Activated naive CD4-positive, alpha-beta T cell treated with anti-CD3 and anti-CD28 coated beads, Interleukin-2, amount 50 U/mL, for 16 hours (primary cell): ENCODE results near the gene DDX18.
"Not testable (repeated sequence)": the region's sequence is repeated elsewhere in the genome, so short reads cannot be mapped to it uniquely, and the experiment has no call there.

Experiments
- DNase-seq: peaks from one replicate; pipeline ENCODE4 v3.0.0-alpha.2; 2020

DDX18 gene

DNA sequence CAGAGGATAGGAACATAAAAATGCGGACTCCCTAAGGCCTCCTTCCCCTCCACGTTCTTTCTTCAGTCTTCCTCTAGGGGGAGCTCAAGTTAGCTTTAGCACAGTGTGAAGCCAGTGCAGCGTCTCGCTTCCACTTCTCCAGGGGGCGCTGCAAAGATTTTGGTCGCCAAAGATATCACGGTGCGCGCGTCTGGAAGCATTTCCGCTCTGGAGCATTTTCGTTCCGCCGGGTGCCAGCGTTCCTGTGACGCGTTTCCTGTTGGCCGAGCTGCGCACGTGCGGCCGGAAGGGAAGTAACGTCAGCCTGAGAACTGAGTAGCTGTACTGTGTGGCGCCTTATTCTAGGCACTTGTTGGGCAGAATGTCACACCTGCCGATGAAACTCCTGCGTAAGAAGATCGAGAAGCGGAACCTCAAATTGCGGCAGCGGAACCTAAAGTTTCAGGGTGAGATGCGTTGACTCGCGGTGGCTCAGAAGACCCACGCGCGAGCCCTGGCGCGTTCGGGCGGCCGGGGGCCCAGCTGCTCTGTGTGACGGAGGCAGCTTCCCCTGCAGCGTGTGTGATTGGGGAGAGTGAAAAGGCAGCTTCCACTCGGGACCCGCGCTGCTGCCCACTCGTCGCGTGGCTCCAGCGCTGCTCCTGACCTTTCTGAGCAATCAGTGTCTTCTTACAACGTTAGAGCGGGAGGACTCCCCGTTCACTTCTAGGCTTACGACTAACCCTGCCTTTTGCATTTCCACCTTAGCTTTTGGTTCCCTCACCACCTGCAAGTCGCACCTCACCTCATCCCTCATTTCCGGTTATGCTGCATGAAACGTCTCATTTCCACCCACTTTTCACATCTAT, at the start of gene DDX18:
Gene DDX18 (plus strand): TSS at position 275 of the 848 bp plus-strand sequence. CDS start 87 bp downstream, at position 362.
- peak; percentile 97 for DNase-seq

DNA sequence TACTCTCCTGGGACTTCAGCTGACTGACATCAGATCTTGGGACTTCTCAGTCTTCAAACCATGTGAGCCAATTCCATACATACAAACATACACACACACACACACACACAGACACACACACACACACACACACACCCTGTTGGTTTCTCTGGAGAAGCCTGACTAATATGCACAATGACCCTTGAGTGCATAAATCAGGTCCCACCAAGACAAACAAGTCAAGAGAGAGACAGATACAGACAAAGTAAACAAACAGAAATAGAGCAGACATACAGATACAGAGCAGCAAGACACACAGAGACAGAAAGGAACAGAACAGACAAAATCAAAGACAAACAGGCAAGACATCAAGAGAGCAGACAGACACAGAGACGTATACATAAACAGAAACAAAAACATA, 43.8 kb upstream of the DDX18 start:
- no peak for DNase-seq

DNA sequence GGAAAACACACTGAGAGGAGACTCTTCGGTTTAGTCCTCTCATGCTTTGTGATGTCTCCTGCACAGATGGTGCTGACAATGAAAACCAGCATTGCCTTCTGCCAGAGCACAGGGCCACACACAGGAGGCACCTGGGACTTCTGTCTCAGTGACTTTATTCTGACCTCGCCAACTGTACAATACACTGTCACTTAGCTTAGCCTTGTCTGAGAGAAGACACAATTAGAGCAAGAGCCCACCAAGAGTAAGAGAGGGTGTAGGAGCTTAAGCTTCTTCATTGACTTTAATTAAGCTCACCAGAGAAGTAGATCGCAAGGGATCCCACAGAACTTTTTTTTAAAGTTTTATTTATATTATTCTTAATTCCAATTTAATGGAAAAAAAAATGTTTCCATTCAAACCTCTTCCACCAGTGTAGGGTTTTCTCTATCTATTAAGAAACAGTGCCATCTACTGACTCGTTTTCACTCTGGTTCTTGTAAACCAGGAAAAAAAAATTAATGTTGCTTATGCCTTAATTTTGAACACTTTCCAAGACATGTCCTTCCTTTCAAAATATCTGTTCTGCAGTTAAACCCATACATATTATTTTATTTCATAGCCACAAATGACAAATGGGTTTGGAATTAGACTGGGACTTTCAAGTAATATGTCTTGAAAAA, 42.4 kb upstream of the DDX18 start:
- no peak for DNase-seq

DNA sequence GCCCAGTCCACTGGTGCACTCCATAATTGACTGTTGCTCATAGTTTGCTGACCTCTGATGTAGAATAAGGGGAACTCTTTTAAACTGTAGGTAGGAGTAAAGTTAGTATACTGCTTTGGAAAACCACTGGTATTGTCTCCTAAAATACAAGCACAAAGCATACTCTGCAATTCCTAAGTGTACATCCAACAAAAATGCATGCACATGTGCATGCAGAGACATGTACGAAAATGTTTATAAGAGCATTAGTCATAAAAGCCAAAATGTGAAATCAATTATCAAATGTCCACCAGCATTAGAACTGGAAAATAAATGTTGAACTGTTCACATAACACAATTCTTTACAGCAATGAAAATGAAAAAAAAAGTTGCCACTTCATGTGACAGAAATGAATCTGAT, 39.8 kb upstream of the DDX18 start:
- DNase-seq, result no peak

DNA sequence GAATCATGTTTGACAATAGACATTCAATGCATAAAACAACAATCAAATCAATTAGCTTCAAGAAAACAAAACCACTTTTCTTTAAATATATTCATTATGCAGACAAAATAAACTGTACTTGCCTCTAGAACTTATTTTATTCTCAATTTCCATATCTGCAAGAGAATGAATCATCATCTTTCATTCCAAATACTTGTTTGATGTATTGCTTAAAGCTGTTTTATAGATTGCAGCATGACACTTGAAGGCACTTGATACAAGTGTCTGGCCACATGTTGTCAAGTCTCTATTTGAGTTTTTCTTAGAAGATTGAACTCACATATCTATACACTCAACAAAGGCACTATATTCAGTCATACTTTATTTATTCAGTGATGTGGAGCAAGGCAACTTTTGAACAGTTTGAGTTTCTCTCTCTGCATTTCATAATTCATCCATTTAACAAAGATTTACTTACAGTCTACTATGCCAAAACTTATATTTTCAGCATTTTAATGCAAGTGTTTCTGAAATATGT, 38.7 kb upstream of the DDX18 start:
- DNase-seq, result no peak

DNA sequence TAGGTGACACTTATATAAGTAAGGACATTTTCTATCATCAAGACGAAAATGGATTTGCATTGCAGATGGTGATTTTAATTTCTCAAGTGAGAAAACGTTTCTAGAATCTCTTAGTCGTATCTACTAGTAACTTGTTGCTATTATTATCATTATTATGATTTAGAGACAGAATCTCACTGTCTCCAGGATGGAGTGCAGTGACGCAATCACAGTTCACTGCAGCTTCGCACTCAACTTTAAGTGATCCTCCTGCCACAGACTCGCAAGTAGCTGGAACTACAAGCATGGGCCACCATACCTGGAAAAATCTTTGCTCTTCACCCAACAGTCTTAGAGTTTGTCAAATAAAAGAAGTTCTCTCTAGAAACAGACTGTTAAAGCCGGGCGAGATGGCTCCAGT, 37.6 kb upstream of the DDX18 start:
- DNase-seq, result no peak

DNA sequence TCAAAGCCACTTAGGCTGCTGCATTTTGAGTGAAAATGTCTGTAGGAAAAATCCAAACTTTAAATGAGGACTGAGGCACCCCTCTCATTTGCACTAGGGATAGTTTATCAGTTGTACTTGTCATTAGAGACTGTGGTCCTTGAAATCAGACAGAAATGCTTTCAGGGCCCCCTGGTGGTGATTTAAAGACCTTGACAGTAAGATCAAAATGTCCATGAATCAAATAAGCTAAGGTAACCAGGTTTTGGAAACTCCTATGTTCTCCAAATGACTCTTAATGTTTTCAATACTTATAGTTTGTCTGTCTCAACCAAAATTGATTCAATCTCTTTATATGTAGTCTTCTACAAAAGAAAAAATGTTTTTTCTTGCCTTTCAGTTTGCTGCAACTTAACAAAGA, 28.8 kb upstream of the DDX18 start:
- DNase-seq, result peak; percentile 17

DNA sequence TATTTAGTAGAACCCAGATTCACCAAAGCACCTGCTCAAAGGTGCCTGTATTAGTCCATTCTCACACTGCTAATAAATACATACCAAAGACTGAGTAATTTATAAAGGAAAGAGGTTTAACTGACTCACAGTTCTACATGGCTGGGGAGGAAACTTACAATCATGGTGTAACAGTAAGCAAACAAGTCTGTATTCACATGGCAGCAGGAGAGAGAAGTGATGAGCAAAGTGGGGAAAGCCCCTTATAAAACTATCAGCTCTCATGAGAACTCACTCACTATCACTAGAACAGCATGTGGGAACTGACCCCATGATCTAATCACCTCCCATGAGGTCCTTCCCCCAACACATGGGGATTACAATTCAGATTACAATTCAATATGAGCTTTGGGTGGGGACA, 28.0 kb upstream of the DDX18 start:
- DNase-seq, result no peak

DNA sequence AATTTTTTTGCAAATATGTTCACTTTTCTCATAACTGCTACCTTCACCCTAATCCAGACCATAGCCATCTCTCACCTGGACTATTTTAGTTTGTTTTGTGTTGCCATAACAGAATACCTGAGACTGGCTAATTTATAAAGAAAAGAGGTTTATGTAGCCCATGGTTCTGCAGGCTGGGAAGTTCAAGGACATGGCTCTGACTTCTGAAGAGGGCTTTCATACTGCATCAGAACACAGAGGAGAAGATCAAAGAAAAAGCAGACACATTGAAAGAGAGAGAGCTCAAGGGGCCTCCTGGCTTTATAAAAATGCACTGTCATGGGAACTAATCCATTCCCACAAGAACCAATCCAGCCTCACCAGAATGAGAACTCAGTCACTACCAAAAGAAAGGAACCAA, 25.0 kb upstream of the DDX18 start:
- DNase-seq, result no peak

DNA sequence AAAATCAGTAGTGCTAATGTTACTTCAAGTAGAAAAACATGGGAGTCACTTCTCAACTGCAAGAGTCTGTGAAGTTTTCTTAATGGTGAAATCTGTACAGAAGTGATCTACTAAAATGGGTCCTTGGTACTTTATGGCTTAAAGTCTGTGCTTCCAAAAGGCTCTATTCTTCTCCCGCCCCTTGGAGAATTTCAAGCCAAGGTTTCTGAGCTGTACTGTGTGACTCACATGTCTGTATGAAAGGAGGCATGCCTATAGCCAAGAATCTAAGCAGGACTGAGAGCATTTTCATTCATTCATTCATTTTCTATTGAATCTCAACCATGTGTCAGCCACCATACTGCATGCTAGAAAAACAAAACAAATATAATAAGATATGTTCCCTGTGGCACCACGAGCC, 19.8 kb upstream of the DDX18 start:
- DNase-seq, result no peak

DNA sequence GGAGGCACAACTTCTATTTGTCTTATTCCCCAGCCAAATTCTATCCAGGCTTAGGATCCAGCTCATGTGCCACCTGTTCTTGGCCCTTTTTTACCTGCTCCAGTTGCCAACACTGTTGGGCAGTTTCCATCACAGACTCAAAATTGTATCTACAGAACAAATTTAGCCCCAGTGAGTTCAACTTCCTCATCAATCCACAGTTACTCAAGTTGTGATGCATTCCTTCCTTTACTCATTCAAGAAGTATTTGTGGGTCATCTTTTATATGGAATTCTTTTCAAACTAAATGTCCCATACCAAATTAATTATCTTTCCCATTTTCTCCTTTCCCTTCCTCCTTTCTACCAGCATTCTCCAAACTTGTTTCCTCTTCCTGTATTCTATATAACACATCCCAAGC, 12.7 kb upstream of the DDX18 start:
- no peak for DNase-seq

DNA sequence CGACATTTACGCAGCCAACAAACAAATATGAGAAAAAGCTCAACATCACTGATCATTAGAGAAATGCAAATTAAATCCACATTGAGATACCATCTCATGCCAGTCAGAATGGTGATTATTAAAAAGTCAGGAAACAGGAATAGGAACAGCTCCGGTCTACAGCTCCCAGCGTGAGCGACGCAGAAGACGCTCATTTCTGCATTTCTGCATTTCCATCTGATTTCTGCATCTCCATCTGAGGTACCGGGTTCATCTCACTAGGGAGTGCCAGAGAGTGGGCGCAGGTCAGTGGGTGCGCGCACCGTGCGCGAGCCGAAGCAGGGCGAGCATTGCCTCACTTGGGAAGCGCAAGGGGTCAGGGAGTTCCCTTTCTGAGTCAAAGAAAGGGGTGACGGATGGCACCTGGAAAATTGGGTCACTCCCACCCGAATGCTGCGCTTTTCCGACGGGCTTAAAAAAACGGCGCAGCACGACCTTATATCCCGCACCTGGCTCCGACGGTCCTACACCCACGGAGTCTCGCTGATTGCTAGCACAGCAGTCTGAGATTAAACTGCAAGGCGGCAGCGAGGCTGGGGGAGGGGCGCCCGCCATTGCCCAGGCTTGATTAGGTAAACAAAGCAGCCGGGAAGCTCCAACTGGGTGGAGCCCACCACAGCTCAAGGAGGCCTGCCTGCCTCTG, 10.7 kb upstream of the DDX18 start:
- peak; percentile 16 for DNase-seq

DNA sequence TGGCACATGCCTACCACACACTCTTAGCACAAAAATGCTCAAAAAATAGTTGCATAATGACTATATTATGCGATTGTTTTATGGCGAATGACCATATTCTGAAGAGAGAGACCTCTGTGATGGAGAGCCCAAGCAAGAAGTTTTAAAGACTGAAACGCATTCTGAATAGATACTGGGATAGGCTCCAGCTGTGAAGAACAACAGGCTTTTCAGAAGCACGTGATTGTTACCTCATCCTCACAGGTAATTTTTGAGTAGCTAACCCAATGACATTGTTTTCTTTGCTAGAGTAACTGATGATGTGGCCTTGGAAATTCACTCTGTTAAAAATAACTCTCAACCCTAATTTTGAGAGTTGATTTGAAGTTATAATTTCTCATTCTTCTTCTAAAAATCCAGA, 2.0 kb upstream of the DDX18 start:
- no peak for DNase-seq

DNA sequence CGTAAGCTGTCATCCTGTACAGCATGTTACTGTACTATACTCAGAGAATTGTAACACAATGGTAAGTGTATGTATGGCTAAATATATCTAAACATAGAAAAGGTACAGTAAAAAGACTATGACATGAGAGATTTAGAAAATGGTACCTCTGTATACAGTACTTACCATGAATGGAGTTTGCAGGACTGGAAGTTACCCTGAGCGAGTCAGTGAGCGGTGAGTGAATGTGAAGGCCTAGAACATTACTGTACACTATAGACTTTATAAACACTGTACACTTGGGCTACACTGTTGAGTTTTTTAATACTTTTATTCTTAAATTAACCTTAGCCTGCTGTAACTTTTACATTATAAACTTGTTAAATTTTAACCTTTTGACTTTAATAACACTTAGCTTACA, 1.5 kb downstream of the DDX18 start:
- no peak for DNase-seq

DNA sequence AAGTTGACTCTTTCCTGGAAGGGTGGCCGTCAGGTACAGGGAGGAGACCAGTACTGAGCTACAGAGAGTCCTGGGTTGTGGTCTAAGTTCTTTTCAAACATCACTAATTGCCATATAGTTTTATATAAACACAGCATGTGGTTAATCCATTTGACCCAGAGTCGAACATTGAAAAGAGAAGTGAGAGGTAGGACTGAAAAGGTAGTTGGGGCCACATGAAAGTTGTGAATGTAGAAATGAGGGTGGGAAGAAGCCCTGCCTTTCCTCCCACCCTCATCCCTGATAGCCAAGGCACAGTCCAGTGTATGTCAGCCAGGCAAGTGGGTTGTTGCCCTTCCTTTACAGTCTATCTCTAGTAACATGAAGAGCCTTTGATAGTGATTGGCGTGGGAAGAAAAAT, 4.4 kb downstream of the DDX18 start:
- DNase-seq, result no peak

DNA sequence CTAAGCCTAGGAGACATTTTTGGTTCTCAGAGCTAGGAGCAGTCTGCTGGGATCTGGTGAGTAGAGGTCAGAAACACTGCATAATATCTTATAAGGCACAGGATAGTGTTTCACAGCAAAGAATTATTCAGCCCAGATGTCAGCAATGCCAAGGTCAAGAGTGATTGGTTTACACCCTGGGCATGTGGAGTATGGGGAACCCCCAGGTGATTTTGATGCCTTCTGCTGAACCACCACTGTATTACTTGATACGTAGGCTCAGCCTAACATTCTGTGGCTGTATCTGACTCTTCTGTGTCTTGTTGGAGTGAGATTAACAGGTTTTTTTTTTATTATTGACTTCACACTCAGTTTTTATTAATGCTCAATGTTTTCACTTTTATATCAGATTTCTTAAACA, 6.0 kb downstream of the DDX18 start:
- DNase-seq, result no peak

DNA sequence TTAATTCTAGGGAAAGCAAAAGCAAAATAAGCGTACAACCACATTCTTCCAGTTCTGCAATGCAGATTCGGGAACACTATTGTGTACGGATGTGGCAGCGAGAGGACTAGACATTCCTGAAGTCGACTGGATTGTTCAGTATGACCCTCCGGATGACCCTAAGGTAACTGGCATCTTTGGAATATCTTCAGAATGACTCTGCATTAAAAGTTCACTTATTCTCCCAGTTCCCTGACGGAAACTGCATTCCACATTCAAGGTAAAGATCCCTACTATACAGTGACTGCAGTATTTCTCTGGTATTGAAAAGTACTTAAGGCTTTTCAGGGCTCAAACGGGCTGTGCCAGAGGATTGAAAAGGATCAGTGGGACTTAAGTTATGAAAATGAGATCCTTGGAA, 10.9 kb downstream of the DDX18 start:
- no peak for DNase-seq

DNA sequence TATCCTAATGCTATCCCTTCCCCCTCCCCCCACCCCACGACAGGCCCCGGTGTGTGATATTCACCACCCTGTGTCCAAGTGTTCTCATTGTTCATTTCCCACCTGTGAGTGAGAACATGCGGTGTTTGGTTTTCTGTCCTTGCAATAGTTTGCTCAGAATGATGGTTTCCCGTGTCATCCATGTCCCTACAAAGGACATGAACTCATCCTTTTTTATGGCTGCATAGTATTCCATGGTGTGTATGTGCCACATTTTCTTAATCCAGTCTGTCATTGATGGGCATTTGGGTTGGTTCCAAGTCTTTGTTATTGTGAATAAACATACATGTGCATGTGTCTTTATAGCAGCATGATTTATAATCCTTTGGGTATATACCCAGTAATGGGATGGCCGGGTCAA, 13.0 kb downstream of the DDX18 start:
- not testable (repeated sequence) for DNase-seq

DNA sequence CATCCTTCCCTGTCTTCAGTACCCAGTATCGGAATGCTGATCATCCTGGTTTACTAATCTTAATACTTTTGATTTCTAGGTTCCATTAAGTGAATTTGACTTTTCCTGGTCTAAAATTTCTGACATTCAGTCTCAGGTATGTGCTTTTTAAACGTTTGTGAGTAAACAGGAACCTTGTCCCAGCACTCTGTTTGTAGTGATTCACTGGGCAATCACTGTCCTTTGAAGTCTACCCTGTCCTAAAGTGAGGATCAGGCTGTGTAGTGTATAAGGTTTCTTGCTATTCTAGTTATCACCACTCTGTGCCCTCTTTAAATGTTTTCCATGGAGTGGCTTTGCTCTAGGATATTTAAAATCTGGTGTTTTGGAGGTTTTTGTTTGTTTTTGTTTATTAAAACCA, 14.4 kb downstream of the DDX18 start:
- DNase-seq, result no peak

DNA sequence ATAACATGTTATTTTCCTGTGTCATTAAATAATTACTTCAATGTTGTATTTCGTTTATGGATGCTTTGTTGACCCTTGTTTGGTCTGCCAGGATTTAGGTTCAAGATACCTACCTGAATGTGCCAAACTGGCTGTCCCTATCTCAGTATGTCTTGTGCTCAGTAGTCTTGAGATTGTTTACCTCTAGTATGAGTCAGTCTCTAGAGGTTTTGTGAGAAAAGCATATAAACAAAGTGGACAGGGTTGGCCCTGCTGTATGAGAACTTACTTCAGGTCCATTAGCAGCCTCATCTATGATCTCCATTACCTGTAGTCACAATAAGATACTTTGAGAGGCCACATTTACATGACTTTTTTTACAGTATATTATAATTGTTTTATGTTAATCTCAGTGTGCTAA, 17.8 kb downstream of the DDX18 start:
- DNase-seq, result no peak

DNA sequence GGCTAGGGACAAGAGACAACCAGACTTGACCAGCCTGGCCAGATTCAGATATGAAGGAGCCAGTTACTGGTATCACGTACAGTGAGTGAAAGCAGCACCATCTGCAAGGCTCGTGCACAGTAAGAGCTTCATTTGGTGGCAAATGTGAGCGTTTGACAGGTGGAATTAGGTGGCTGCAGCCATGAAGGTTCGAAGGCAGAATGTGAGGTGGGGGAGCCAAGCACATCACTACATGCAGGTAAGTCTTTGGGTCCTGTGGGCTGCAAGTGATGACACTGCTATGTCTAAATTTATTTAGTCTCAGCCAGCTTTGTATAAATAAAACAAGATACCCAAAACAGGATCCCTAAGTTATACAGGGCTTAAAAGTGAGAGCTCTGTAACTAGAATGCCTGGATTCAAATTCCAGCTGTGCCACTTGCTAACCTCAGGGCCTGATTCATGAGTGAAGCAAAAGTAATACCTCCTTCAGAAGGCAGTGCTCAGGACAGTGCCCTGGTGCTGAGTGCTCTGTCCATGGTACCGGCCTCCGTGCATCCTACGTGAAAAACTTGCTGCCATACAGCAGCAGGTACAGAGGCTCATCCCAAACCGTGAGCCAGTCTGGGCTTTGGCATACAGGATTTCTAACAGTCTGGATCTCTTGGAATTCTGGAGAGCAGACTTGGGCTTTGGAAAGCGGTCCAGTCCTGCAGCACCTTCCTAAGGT, 18.6 kb downstream of the DDX18 start:
- DNase-seq, result no peak

DNA sequence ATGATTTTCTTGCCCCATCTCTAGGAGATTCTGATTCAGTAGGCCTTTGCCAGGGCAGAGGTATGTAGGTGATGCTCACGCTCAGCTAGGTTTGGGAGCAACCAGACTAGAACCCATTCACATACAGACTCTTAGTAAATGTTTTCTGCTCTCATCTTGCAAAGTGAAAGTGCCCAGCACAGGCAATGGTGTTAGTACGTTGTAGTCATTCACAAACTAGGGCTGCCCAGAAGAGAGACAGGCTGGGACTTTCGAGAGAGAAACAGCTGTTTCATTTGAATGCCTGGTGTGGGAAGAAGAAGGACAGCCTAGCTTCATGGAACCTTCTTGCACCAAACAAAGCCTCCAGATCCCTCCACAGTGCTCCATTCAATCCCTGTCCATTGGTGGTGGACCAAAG, 19.4 kb downstream of the DDX18 start:
- no peak for DNase-seq

DNA sequence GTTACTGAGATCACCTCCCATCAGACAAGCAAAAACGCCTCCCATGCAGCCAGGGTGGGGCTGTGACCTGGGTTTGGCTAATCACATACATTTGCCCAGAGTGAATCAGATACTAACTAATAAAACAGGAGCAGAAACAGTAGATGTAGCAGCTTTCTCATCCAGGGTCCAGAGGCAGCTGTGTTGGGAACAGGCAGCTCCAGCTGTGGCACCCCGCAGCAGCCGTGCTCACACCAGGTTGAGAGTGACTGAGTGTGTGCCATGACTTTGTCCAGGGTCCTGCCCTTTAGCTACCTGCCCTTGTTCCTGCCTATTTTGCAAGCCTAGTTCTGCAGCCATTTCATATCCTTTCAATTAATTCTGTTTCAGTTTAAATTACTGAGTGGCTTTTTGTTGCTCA, 20.5 kb downstream of the DDX18 start:
- no peak for DNase-seq
